ENCODE results near the gene ARID5B. TPM values are rescaled to one million over a fixed set of nuclear protein-coding genes. Genes with fewer than 3 reads are reported as not detected.

ARID5B gene
- polyA plus RNA-seq, 1 donor from 2014 or later: 2.1 TPM

- H3K27ac ChIP-seq (ENCODE audit: low read length): no peak overlapping the region
- no peak overlapping the region for H3K4me2 ChIP-seq (ENCODE audit: low read length)
- H3K36me3 ChIP-seq (ENCODE audit: insufficient read depth, low read length): no peaks in the 10 kb centered on the region
- no peaks in the 10 kb centered on the region for H3F3A ChIP-seq (ENCODE audit: insufficient read depth, low read length, poor library complexity, severe bottlenecking)
- H3K9me2 ChIP-seq (ENCODE audit: insufficient read depth, low read length): no peaks in the 10 kb centered on the region
- no peak for TF ChIP-seq RAD21 (conservative IDR thresholded peaks at IDR 0.05)
- no peak for TF ChIP-seq EZH2 (IDR thresholded peaks at IDR 0.05; ENCODE audit: borderline replicate concordance, insufficient read depth, low read length, poor library complexity, severe bottlenecking)
- TF ChIP-seq POLR2AphosphoS5 (IDR thresholded peaks at IDR 0.05): no peak
- no peak for TF ChIP-seq MXI1 (conservative IDR thresholded peaks at IDR 0.05; ENCODE audit: poor library complexity, severe bottlenecking)
- TF ChIP-seq, protein P1, sequence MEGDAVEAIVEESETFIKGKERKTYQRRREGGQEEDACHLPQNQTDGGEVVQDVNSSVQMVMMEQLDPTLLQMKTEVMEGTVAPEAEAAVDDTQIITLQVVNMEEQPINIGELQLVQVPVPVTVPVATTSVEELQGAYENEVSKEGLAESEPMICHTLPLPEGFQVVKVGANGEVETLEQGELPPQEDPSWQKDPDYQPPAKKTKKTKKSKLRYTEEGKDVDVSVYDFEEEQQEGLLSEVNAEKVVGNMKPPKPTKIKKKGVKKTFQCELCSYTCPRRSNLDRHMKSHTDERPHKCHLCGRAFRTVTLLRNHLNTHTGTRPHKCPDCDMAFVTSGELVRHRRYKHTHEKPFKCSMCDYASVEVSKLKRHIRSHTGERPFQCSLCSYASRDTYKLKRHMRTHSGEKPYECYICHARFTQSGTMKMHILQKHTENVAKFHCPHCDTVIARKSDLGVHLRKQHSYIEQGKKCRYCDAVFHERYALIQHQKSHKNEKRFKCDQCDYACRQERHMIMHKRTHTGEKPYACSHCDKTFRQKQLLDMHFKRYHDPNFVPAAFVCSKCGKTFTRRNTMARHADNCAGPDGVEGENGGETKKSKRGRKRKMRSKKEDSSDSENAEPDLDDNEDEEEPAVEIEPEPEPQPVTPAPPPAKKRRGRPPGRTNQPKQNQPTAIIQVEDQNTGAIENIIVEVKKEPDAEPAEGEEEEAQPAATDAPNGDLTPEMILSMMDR (IDR thresholded peaks at IDR 0.05; ENCODE audit: poor library complexity, severe bottlenecking): no peak
- no peak for TF ChIP-seq REST (IDR thresholded peaks at IDR 0.05; ENCODE audit: borderline replicate concordance)
- TF ChIP-seq TAF1 (IDR thresholded peaks at IDR 0.05; ENCODE audit: low read depth): no peak
- TF ChIP-seq EP300 (conservative IDR thresholded peaks at IDR 0.05; ENCODE audit: poor library complexity, severe bottlenecking): no peak
- no peak for TF ChIP-seq SMC3 (conservative IDR thresholded peaks at IDR 0.05; ENCODE audit: poor library complexity)
- no peaks in the 10 kb centered on the region for H4K20me1 ChIP-seq (ENCODE audit: insufficient read depth)
- no peak overlapping the region for H3K4me3 ChIP-seq (ENCODE audit: low read length)
- no peaks in the 10 kb centered on the region for H3K79me2 ChIP-seq (replicated peaks; ENCODE audit: insufficient read depth, low read length)
- H3K9ac ChIP-seq (ENCODE audit: low read length): no peak overlapping the region
- H3K9me3 ChIP-seq (ENCODE audit: low read length): no peaks in the 10 kb centered on the region
- no peaks in the 10 kb centered on the region for H3K27me3 ChIP-seq (ENCODE audit: insufficient read depth, low read depth, low read length)
- no peak overlapping the region for H2AFZ ChIP-seq (ENCODE audit: low read depth, low read length)
Observed at GRCh38 chr10:62014510-62014909, 113.0 kb downstream of the ARID5B start.

- H3K27ac ChIP-seq (ENCODE audit: low read length): no peak overlapping the region
Observed at GRCh38 chr10:62015994-62016393, 114.5 kb downstream of the ARID5B start.

More at GRCh38 chr10:62015994-62016393, 114.5 kb downstream of the ARID5B start:
- Histone ChIP-seq H3K27me3 (ENCODE audit: insufficient read depth, low read depth, low read length) (no peaks in the 10 kb centered on the region), H3K4me2 (ENCODE audit: low read length) (no peak overlapping the region), H3K9me2 (ENCODE audit: insufficient read depth, low read length) (no peaks in the 10 kb centered on the region), H4K20me1 (ENCODE audit: insufficient read depth) (no peaks in the 10 kb centered on the region), H3K9me3 (ENCODE audit: low read length) (no peaks in the 10 kb centered on the region), H3K79me2 (replicated peaks; ENCODE audit: insufficient read depth, low read length) (no peaks in the 10 kb centered on the region), H2AFZ (ENCODE audit: low read depth, low read length) (no peak overlapping the region), H3K4me3 (ENCODE audit: low read length) (no peak overlapping the region), H3K36me3 (ENCODE audit: insufficient read depth, low read length) (no peaks in the 10 kb centered on the region), H3K9ac (ENCODE audit: low read length) (no peak overlapping the region), H3F3A (ENCODE audit: insufficient read depth, low read length, poor library complexity, severe bottlenecking) (no peaks in the 10 kb centered on the region)
- no peak for TF ChIP-seq POLR2AphosphoS5 (IDR thresholded peaks at IDR 0.05)
- TF ChIP-seq SMC3 (conservative IDR thresholded peaks at IDR 0.05; ENCODE audit: poor library complexity): no peak
- TF ChIP-seq TAF1 (IDR thresholded peaks at IDR 0.05; ENCODE audit: low read depth): no peak
- TF ChIP-seq MXI1 (conservative IDR thresholded peaks at IDR 0.05; ENCODE audit: poor library complexity, severe bottlenecking): no peak
- TF ChIP-seq RAD21 (conservative IDR thresholded peaks at IDR 0.05): no peak
- TF ChIP-seq EZH2 (IDR thresholded peaks at IDR 0.05; ENCODE audit: borderline replicate concordance, insufficient read depth, low read length, poor library complexity, severe bottlenecking): no peak
- no peak for TF ChIP-seq REST (IDR thresholded peaks at IDR 0.05; ENCODE audit: borderline replicate concordance)
- no peak for TF ChIP-seq EP300 (conservative IDR thresholded peaks at IDR 0.05; ENCODE audit: poor library complexity, severe bottlenecking)
- TF ChIP-seq, protein P1 (IDR thresholded peaks at IDR 0.05; ENCODE audit: poor library complexity, severe bottlenecking): no peak

All from neural cell (in vitro differentiated cells).